HK-2 (cell line): ENCODE results near the gene TTC16.
"Not testable (repeated sequence)": the region's sequence is repeated elsewhere in the genome, so short reads cannot be mapped to it uniquely, and the experiment has no call there.

Experiments used
- DNase-seq: peaks from one replicate; pipeline ENCODE4 v3.0.0-alpha.2; 2018; ENCODE audit not compliant: unreplicated experiment

The TTC16 gene

GRCh38 chr9:127769101-127769500 lies 53.2 kb downstream of the TTC16 start:
- no peak for DNase-seq

GRCh38 chr9:127769929-127770582 lies 54.2 kb downstream of the TTC16 start:
- no peak for DNase-seq

- DNase-seq, result no peak
Observed at GRCh38 chr9:127770583-127770904, 54.7 kb downstream of the TTC16 start.

- peak; percentile 99 for DNase-seq
Observed at GRCh38 chr9:127770905-127771569, 55.2 kb downstream of the TTC16 start.

- no peak for DNase-seq
Observed at GRCh38 chr9:127771570-127772189, 55.8 kb downstream of the TTC16 start.

GRCh38 chr9:127772603-127773002 lies 56.7 kb downstream of the TTC16 start:
- no peak for DNase-seq

- no peak for DNase-seq
Observed at GRCh38 chr9:127773272-127773671, 57.4 kb downstream of the TTC16 start.

GRCh38 chr9:127773981-127774380 lies 58.1 kb downstream of the TTC16 start:
- DNase-seq, result no peak

- DNase-seq, result no peak
Observed at GRCh38 chr9:127776195-127776923, 60.5 kb downstream of the TTC16 start.

- no peak for DNase-seq
Observed at GRCh38 chr9:127776924-127777289, 61.0 kb downstream of the TTC16 start.

- DNase-seq, result no peak
Observed at GRCh38 chr9:127777368-127777980, 61.6 kb downstream of the TTC16 start.

GRCh38 chr9:127778280-127779135 lies 62.6 kb downstream of the TTC16 start, which contains the start of gene SH2D3C:
Gene SH2D3C, minus strand, starts transcription at chr9:127778666. Its CDS starts 39 bp downstream, at chr9:127778627.
- DNase-seq, result no peak

GRCh38 chr9:127779136-127779981 lies 63.5 kb downstream of the TTC16 start:
- no peak for DNase-seq

- DNase-seq, result no peak
Observed at GRCh38 chr9:127780126-127780885, 64.4 kb downstream of the TTC16 start.

- DNase-seq, result not testable (repeated sequence)
Observed at GRCh38 chr9:127780909-127781308, 65.0 kb downstream of the TTC16 start.
